ENCODE results near the gene OMP.
"Not testable (repeated sequence)": the region's sequence is repeated elsewhere in the genome, so short reads cannot be mapped to it uniquely, and the experiment has no call there.

OMP gene

GRCh38 chr11:77102246-77103210, at the start of gene OMP:
TSS of gene OMP (plus strand) at chr11:77102840. CDS start at chr11:77102840, 0 bp downstream.
- no peak for DNase-seq (ENCODE audit: low read depth)

GRCh38 chr11:77053217-77054015, 49.2 kb upstream of the OMP start:
- no peak for DNase-seq (ENCODE audit: low read depth)

- no peak for DNase-seq (ENCODE audit: low read depth)
Measured at GRCh38 chr11:77054084-77054483, 48.6 kb upstream of the OMP start.

- no peak for DNase-seq (ENCODE audit: low read depth)
Measured at GRCh38 chr11:77055101-77055561, 47.5 kb upstream of the OMP start.

- DNase-seq (ENCODE audit: low read depth): no peak
Measured at GRCh38 chr11:77055913-77056312, 46.7 kb upstream of the OMP start.

- no peak for DNase-seq (ENCODE audit: low read depth)
Measured at GRCh38 chr11:77056814-77057402, 45.7 kb upstream of the OMP start.

GRCh38 chr11:77057938-77058474, 44.6 kb upstream of the OMP start:
- DNase-seq (ENCODE audit: low read depth): no peak

- no peak for DNase-seq (ENCODE audit: low read depth)
Measured at GRCh38 chr11:77058900-77059299, 43.7 kb upstream of the OMP start.

GRCh38 chr11:77059806-77060205, 42.8 kb upstream of the OMP start:
- DNase-seq (ENCODE audit: low read depth): no peak

GRCh38 chr11:77060234-77060633, 42.4 kb upstream of the OMP start:
- no peak for DNase-seq (ENCODE audit: low read depth)

- not testable (repeated sequence) for DNase-seq (ENCODE audit: low read depth)
Measured at GRCh38 chr11:77061258-77061657, 41.4 kb upstream of the OMP start.

GRCh38 chr11:77062924-77063323, 39.7 kb upstream of the OMP start:
- DNase-seq (ENCODE audit: low read depth): no peak

- no peak for DNase-seq (ENCODE audit: low read depth)
Measured at GRCh38 chr11:77063407-77063806, 39.2 kb upstream of the OMP start.

- no peak for DNase-seq (ENCODE audit: low read depth)
Measured at GRCh38 chr11:77063861-77064260, 38.8 kb upstream of the OMP start.

GRCh38 chr11:77064648-77065217, 37.9 kb upstream of the OMP start:
- no peak for DNase-seq (ENCODE audit: low read depth)

- no peak for DNase-seq (ENCODE audit: low read depth)
Measured at GRCh38 chr11:77065878-77066228, 36.8 kb upstream of the OMP start.

GRCh38 chr11:77066229-77067042, 36.2 kb upstream of the OMP start, which contains the start of gene CAPN5:
TSS of gene CAPN5 (plus strand) at chr11:77066971. CDS start at chr11:77084887, 17,916 bp downstream.
- DNase-seq (ENCODE audit: low read depth): peak; percentile 85

GRCh38 chr11:77067861-77068443, 34.7 kb upstream of the OMP start:
- DNase-seq (ENCODE audit: low read depth): no peak

GRCh38 chr11:77068457-77069335, 33.9 kb upstream of the OMP start:
- DNase-seq (ENCODE audit: low read depth): no peak
